HepG2 (cell line): ENCODE results near the gene ADGRG6. TPM values are rescaled to one million over a fixed set of nuclear protein-coding genes. Genes with fewer than 3 reads are reported as not detected.

Source experiments
- CENPBD1 ChIP-seq: sonication (generic); formaldehyde crosslinking; IDR thresholded peaks from 2 replicates; pipeline ENCODE4 v1.8.0; 2022; ENCODE audit warnings: missing genetic modification reagents, low read depth, mild to moderate bottlenecking, borderline replicate concordance
- CHD4 ChIP-seq: fragments of 200-600 bp; sonication (generic); IDR thresholded peaks from 2 replicates; pipeline ENCODE4 v1.7.0; 2017; ENCODE audit warnings: mild to moderate bottlenecking, low read length, borderline replicate concordance
- FOXM1 ChIP-seq: sonication (generic); formaldehyde crosslinking; IDR thresholded peaks from 2 replicates; pipeline ENCODE4 v1.5.0; 2020; ENCODE audit warnings: missing genetic modification reagents
- HNRNPUL1 ChIP-seq: fragments of 200-400 bp; formaldehyde crosslinking; IDR thresholded peaks from 2 replicates; pipeline ENCODE4 v1.6.1; 2017; ENCODE audit warnings: low read depth, mild to moderate bottlenecking, low read length, moderate library complexity
- JARID2 ChIP-seq: sonication (generic); formaldehyde crosslinking; IDR thresholded peaks from 2 replicates; pipeline ENCODE4 v1.8.1; 2023; ENCODE audit warnings: missing genetic modification reagents, inconsistent platforms; ENCODE audit not compliant: insufficient replicate concordance
- JUND ChIP-seq: sonication (generic); formaldehyde crosslinking; IDR thresholded peaks from 2 replicates; pipeline ENCODE4 v1.8.0; 2022; ENCODE audit warnings: mild to moderate bottlenecking, missing genetic modification reagents
- KLF12 ChIP-seq: sonication (generic); formaldehyde crosslinking; IDR thresholded peaks from 2 replicates; pipeline ENCODE4 v1.4.0; 2020; ENCODE audit warnings: missing genetic modification reagents, borderline replicate concordance
- MED1 ChIP-seq: sonication (generic); formaldehyde crosslinking; IDR thresholded peaks from 2 replicates; pipeline ENCODE4 v1.4.0; 2020; ENCODE audit warnings: missing genetic modification reagents
- MTA3 ChIP-seq: sonication (generic); formaldehyde crosslinking; IDR thresholded peaks from 2 replicates; pipeline ENCODE4 v1.4.0; 2020; ENCODE audit warnings: missing genetic modification reagents
- NFATC3 ChIP-seq: sonication (generic); formaldehyde crosslinking; IDR thresholded peaks from 2 replicates; pipeline ENCODE4 v1.5.1; 2020; ENCODE audit warnings: mild to moderate bottlenecking, missing genetic modification reagents
- PBX2 ChIP-seq: IDR thresholded peaks from 2 replicates; pipeline ENCODE4 v1.6.1; 2016; ENCODE audit warnings: control low read depth
- PHF5A ChIP-seq: IDR thresholded peaks from one replicate; pipeline ENCODE4 v1.6.1; 2018; ENCODE audit warnings: low read depth, missing genetic modification reagents; ENCODE audit not compliant: unreplicated experiment
- PRMT3 ChIP-seq: sonication (generic); formaldehyde crosslinking; IDR thresholded peaks from 2 replicates; pipeline ENCODE4 v1.8.1; 2022; ENCODE audit warnings: low read depth, mild to moderate bottlenecking, moderate library complexity, missing genetic modification reagents, borderline replicate concordance
- TEF ChIP-seq: sonication (generic); formaldehyde crosslinking; IDR thresholded peaks from 2 replicates; pipeline ENCODE4 v1.5.0; 2020; ENCODE audit warnings: missing genetic modification reagents
- THYN1 ChIP-seq: sonication (generic); formaldehyde crosslinking; IDR thresholded peaks from 2 replicates; pipeline ENCODE4 v1.8.1; 2023; ENCODE audit warnings: low read depth, mild to moderate bottlenecking, moderate library complexity, missing genetic modification reagents, borderline replicate concordance
- ZC3H13 ChIP-seq: sonication (generic); formaldehyde crosslinking; IDR thresholded peaks from 2 replicates; pipeline ENCODE4 v1.8.1; 2023; ENCODE audit warnings: mild to moderate bottlenecking, missing genetic modification reagents, moderate library complexity
- ZHX2 ChIP-seq, 2 experiments: sonication (generic) in 1 of 2; formaldehyde crosslinking in 1 of 2; IDR thresholded peaks; 2 replicates each; pipeline versions ENCODE4 v1.6.1 to v1.9.0; 2014 to 2022; ENCODE audit warnings: antibody characterized with exemption in 1 of 2, borderline replicate concordance in 1 of 2, inconsistent platforms in 1 of 2, low read depth in 1 of 2, missing genetic modification reagents in 1 of 2
- ZNF12 ChIP-seq: sonication (generic); formaldehyde crosslinking; IDR thresholded peaks from 2 replicates; pipeline ENCODE4 v1.5.0; 2020; ENCODE audit warnings: missing genetic modification reagents
- ZNF121 ChIP-seq: sonication (generic); formaldehyde crosslinking; IDR thresholded peaks from 2 replicates; pipeline ENCODE4 v1.5.0; 2020; ENCODE audit warnings: mild to moderate bottlenecking, missing genetic modification reagents
- ZNF703 ChIP-seq: sonication (generic); formaldehyde crosslinking; IDR thresholded peaks from 2 replicates; pipeline ENCODE4 v1.5.1; 2020; ENCODE audit warnings: missing genetic modification reagents, mild to moderate bottlenecking, moderate library complexity, borderline replicate concordance
- ZNF780A ChIP-seq: sonication (generic); formaldehyde crosslinking; IDR thresholded peaks from 2 replicates; pipeline ENCODE4 v1.8.0; 2022; ENCODE audit warnings: mild to moderate bottlenecking, missing genetic modification reagents, moderate library complexity
- ZNF879 ChIP-seq: sonication (generic); formaldehyde crosslinking; IDR thresholded peaks from 2 replicates; pipeline ENCODE4 v1.8.1; 2023; ENCODE audit warnings: missing genetic modification reagents
- polyA plus RNA-seq, 8 experiments: library from polyadenylated mRNA; depleted of rRNA in 3 of 8; stranded (reverse) in 7 of 8; unstranded in 1 of 8; fragments of >200 nt; fragmentation: Illumina TruSeq in 4 of 8; extraction: Trizol in 4 of 8; gene quantifications; 2 replicates each; pipeline versions ENCODE4 v1.2.1 to v1.2.3, GENCODE V29; 2011 to 2016; ENCODE audit warnings: low read depth in 4 of 8, missing spikeins in 1 of 8, mixed read lengths in 1 of 8; ENCODE audit not compliant: insufficient read depth in 1 of 8
- total RNA-seq, 5 experiments: library from RNA; depleted of rRNA; stranded (reverse); fragments of >200 nt; fragmentation: Illumina TruSeq; extraction: Trizol; gene quantifications; 2 replicates each; pipeline ENCODE4 v1.2.3, GENCODE V29; 2016; ENCODE audit warnings: low read depth in 1 of 5

ADGRG6 gene
- total and polyA plus RNA-seq, 2 of the 13 experiments (the other 11 are each of a cell fraction or from before 2014, with no cell fraction given) = 129 to 249 TPM

GRCh38 chr6:142296975-142297604, 4.7 kb upstream of the ADGRG6 start (continued):
- TF ChIP-seq FOXM1 (CRISPR knock-in tag) (no peak), ZC3H13 (CRISPR knock-in tag) (no peak), JUND (CRISPR knock-in tag) (no peak), MTA3 (CRISPR knock-in tag) (no peak), ZNF12 (CRISPR knock-in tag) (0 out of 2 replicates have a peak, but pooled peaks have one; percentile 12), JARID2 (CRISPR knock-in tag) (no peak), THYN1 (CRISPR knock-in tag) (no peak), ZNF879 (CRISPR knock-in tag) (no peak), ZNF121 (CRISPR knock-in tag) (no peak; the same call in 1 of the 2 replicates), NFATC3 (CRISPR knock-in tag) (no peak), HNRNPUL1 (no peak), CENPBD1 (CRISPR knock-in tag) (no peak), PHF5A (no peak), MED1 (peak; percentile 84), PBX2 (CRISPR knock-in tag) (no peak), ZHX2 (IDR thresholded peaks at IDR 0.05; ENCODE audit: low read depth) (no peak), ZHX2 (CRISPR knock-in tag; IDR thresholded peaks at IDR 0.05; ENCODE audit: borderline replicate concordance) (no peak), KLF12 (CRISPR knock-in tag) (no peak), CHD4 (no peak; the same call in 1 of the 2 replicates), ZNF780A (CRISPR knock-in tag) (no peak), TEF (CRISPR knock-in tag) (no peak), ZNF703 (no peak), PRMT3 (CRISPR knock-in tag) (no peak)
